GM23248 (cell line): ENCODE measurements around the gene AP3S1.

Source experiments
- EZH2 ChIP-seq: fragments of 200-600 bp; sonication (generic); IDR thresholded peaks from 2 replicates; pipeline ENCODE4 v1.6.1; 2018; ENCODE audit warnings: antibody characterized with exemption, mild to moderate bottlenecking; ENCODE audit not compliant: insufficient read depth, poor library complexity, severe bottlenecking
- EZH2phosphoT487 ChIP-seq: fragments of 200-600 bp; sonication (generic); IDR thresholded peaks from 2 replicates; pipeline ENCODE4 v1.6.1; 2018; ENCODE audit warnings: antibody characterized with exemption, moderate library complexity, mild to moderate bottlenecking, low read depth; ENCODE audit not compliant: insufficient read depth

- TF ChIP-seq EZH2phosphoT487 (no peak), EZH2 (no peak)
Measured at GRCh38 chr5:115956957-115957356, 115.2 kb downstream of the AP3S1 start.
